Limb (tissue), 2 donors: Measurements from ENCODE around the gene SEMA6B.
A peak's percentile ranks its signal among the peaks of the same experiment; 100 is the strongest.
"Not testable (repeated sequence)": the region's sequence is repeated elsewhere in the genome, so short reads cannot be mapped to it uniquely, and the experiment has no call there.

Experiments
- DNase-seq, 2 donors: peaks; one replicate each; pipeline ENCODE4 v3.0.0-alpha.2; 2016; ENCODE audit errors: extremely low spot score in 2 of 2

SEMA6B gene

GRCh38 chr19:4571305-4571917 lies 11.9 kb upstream of the SEMA6B start:
- peak; percentile 43 to 77 for DNase-seq

GRCh38 chr19:4570916-4571304 lies 11.4 kb upstream of the SEMA6B start:
- no peak for DNase-seq

DNA sequence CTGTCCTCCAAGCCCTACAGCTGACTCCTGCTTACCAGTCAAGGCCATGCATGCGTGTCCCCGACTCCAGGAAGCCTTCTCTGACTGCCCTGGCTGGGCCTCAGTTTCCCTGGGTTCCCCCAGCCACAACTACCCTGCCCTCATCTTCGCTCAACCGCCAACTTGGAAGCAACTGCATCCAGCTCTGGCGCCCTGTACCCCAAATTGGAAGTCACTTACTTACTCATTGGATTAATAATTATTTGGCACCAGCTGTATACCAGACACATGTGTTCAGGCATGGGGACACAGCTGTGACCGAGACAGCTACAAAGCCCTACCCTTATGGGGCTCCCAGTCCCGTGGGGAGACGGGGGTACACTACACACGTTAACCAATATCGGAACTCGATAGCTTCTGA lies 10.9 kb upstream of the SEMA6B start:
- DNase-seq, result no peak

DNA sequence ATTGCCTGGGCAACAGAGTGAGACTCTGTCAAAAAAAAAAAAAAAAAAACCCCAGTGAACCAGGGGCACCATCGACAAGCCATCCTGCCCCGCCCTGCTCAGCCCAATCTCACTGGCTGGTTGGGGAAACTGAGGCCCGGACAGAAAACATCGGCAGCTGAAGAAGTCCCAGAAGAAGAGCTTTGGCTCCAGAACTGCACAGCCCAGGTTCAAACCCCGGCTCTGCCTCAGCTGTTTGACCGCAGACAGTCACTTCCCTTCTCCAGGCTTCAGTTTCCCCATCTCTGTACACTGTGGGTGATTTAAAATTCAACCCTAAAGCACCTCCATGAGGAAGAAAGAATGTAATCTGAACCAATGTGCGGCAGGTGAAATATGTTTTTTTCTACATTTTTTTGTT lies 9.4 kb upstream of the SEMA6B start:
- DNase-seq, result no peak

DNA sequence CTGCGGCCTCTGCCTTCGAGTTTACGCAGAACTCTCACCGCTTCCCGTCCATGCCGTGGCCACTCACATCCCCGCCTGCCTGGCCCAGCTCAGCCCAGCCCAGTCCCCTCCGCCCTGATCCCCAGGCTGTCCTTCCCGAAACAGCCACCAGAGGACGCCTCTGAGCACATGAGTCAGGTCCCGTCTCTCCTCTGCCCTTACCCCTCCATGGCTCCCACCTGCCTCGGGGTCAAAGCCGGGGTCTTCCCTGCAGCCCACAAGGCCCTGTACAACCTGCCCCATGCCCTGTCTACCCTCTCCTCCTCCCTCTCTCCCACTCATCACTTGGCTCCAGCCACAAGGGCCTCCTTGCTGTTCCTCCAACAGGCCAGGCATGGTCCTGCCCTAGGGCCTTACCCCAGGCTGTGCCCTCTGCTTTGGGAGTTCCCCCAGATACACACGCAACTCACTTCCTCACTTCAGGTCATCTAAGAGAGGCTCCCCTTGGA lies 8.1 kb upstream of the SEMA6B start:
- DNase-seq, result peak in 1 of 2 donors; percentile 78

GRCh38 chr19:4566402-4567051 lies 7.0 kb upstream of the SEMA6B start:
- DNase-seq, result no peak

DNA sequence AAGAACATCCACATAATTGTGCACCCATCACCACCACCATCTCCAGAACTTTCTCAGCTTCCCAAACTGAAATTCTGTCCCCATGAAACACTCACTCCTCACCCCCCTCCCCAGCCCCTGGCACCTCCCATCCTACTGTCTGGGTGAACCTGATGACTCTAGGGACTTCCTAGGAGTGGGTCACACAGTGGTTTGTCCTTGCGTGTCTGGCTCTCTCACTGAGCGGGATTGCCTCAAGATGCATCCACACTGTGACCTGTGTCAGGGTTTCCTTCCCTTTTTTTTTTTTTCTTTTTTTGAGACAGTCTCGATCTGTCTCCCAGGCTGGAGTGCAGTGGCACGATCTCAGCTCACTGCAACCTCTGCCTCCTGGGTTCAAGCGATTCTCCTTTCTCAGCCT lies 4.1 kb upstream of the SEMA6B start:
- DNase-seq, result not testable (repeated sequence)

DNA sequence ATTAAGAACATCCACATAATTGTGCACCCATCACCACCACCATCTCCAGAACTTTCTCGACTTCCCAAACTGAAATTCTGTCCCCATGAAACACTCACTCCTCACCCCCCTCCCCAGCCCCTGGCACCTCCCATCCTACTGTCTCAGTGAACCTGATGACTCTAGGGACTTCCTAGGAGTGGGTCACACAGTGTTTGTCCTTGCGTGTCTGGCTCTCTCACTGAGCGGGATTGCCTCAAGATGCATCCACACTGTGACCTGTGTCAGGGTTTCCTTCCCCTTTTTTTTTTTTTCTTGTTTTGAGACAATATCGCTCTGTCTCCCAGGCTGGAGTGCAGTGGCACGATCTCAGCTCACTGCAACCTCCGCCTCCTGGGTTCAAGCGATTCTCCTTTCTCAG lies 2.6 kb upstream of the SEMA6B start:
- DNase-seq, result not testable (repeated sequence)

DNA sequence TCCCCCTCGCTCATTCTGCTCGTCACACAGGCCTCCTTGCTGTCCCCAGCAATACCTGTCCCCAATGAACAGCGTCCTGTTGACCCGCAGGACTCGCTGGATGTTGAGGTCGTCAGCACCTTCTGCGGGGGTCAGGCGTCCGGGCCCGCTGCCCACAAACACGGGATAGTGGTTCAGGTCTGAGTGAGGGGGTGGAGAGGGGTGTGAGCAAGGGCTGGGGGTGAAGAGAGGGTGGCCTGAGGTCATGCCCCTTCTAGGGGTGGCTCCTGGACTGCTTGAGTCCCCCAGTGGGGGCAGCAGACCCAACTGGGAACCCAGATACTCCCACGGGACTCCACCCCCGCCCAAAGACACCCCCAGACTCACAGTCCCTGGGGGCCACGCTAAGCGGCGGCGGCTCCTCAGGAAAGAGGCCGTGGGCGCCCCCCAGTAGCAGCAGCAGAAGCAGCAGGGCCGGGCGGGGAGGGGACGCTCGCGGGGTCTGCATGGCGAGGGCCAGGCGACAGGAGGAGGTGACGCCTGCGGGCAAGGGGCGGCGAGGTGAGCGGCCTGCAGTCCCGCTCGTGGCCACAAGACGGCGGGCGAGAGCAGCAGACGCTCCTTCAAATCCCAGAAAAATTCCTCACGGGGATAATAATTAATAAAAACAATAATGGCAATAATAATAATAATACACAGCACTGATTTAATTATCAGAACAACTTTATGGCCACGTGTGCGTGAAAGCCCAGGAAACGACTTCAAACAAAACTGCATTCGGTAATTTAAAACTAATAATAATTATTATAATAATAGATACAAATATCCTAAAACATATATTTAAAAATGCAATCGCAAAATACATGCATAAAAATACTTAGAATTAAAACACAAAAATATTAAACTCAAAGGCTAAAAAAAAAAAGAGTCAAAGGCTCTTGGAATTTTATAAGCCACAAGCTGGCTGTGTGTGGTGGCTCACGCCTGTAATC lies 1.2 kb downstream of the SEMA6B start:
- peak in 1 of 2 donors; percentile 72 for DNase-seq

DNA sequence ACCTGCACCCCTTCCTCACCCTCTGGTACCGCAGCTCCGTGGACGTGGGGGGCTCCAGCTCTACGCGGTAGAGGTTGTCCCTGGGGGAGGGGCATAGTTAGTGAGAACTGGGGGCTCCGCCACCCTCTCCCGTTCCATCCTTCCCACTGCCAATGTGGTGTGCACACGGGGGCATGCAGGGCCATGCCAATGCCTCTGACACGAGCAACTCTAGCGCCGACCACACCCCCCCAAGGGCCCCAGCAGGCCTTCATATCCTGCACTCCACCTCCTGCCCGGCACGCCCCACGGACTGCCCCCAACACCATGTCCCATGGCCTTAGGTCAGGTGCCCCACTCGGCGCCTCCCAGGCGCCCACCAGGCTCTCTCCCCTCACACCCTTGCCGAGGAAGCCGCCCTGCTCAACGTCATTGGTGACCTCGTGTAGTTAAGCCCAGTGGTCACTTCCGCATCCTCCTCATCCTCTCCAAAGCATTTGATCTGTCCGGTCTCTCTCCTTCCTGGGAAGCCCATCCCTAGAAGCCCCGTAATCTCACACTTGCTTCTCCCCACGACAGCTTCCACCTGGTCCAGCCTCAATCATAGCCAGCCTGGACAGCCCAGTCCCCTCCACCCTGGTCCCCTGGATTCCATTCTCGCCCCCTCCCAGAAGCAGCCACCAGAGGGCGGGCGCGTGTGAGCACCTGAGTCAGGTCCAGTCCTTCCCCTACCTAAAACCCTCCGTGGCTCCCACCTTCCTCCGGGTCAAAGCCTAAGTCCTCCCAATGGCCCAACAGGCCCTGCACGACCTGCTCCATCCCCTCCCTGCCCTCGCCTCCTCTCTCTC lies 2.1 kb downstream of the SEMA6B start:
- no peak for DNase-seq

DNA sequence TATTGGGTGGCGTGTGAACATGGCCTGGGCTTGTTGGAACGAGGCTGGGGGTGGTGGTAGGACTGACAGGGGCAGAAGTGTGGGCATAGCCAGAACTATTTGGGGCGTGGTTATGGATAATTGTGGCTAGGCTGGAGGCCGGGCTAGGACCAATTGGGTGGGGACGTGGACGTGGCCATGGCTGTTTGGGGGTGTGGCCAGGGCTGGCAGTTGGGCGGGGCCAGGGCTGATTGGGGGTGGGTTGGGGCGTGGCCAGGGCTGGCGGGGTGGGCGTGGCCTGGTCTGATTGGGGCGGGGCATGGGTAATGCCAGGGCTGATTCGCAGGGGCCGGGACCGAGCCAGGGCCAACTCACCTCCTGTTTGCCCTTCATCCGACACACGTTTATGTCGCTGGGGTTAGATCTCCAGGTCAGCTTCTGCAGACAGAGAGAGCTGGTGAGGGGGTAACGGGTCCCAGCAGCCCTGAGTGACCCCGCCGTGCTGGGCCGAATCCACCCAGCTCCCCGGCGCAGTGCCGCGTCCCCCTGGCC lies 2.8 kb downstream of the SEMA6B start:
- no peak for DNase-seq

DNA sequence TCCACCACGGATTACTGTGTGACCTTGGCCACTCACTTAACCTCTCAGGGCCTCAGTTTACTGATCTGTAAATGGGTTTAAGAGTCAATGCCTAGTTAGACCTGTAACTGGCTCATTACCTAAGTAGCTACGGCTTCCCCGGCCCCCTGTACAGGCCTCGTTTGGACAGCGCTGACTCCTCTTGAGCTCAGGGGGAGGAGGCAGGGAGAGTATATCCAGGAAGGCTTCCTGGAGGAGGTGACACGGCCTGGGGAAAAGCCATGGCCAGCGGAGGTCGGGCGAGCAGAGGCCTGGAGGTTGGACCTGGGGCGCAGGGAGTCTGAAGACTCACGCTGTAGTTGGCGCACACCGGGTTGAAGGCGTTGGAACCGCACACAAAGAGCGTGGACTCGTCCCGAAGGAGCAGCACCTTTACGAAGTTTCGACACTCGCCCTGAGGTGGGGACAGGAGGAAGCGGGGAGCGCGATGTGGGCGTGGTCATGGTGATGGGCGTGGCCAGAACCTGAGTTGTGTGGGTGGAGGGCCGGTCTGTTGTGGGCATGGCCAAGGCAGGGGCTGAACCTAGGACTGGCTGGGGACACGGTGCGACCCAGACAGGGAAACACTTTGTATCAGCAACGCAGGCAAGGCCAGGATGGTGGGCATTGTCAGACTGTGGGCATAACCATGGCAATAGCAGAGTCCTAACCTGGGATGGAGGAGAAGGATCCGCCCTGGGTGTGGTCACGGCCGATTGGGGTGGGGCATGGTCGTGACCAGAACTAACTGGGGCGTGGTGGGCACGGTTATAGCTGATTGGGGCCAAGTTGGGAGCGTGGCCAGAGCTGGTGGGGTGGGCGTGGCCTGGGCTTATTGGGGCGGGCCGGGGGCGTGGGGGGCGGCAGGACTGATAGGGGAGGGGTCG lies 3.6 kb downstream of the SEMA6B start:
- DNase-seq, result no peak

- DNase-seq, result no peak
Measured at GRCh38 chr19:4554717-4555116, 4.8 kb downstream of the SEMA6B start.

DNA sequence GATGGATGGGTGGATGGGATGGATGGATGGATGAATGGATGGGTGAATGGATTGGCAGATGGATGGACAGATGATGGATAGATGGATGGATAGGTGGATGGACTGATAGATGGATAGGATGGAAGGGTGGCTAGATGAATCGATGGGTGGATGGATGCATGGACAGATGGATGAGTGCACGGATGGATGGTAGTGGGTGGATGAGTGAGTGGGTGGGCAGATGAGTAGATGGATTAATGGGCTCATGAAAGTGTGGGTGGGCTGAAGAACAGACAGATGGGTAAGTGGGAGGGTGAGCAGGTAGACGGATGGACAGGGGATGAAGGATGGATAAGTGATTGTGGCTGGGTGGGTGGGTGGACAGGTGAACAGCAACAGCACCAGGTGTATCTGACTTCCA lies 5.7 kb downstream of the SEMA6B start:
- DNase-seq, result no peak

GRCh38 chr19:4553092-4553695 lies 6.3 kb downstream of the SEMA6B start:
- no peak for DNase-seq

DNA sequence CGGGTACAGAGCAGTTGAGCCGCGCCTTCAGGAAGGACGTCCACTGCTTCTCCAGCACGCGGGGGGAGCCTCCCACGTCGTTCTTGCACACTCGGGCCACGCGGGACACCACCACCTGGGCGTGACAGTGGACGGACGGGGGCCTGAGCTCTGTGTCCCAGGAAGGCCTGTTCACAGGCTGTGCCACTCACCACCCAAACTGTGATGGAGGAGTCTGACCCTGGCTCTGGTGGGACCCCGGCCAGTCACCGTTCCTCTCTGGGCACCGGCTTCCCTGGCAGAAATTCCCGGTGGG lies 7.0 kb downstream of the SEMA6B start:
- no peak for DNase-seq

DNA sequence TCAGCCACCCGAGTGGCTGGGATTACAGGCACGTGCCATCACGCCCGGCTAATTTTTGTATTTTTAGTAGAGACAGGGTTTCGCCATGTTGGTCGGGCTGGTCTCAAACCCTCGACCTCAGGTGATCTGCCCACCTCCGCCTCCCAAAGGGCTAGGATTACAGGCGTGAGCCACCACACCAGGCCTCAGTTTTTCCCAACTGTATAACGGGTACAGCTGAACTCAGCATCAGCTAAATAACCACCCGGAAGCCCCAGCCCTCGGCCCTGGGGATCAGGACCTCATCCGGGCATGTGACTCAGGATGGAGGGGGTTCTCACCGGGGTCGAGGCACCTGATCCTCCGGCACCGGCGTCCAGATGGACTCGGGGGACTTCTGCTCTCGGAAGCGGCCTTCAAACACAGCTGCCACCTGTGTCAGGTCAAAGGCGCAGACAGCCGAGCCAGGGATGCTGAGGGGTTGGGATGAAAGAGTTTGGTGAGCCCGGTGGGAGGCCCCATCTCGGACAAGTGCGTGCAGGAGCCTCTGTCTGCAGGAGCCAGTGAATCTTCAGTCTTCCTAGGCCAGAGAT lies 8.9 kb downstream of the SEMA6B start:
- no peak for DNase-seq

GRCh38 chr19:4550018-4550417 lies 9.5 kb downstream of the SEMA6B start:
- no peak for DNase-seq

DNA sequence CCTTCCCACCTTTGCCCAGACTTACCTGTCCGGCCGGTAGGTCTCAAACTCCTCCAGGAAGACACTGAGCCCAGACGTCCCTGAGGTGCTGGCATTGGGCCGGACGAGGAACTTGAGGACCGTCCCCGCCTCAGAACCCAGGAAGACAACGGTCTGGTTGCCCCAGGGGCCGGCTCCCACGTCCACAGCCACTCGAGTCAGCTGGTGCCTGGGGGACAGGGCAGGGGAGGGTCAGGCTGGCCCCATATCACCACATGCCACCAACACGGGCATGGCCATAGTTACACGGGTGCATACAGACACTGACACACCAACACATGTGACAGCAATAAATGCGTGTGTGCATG lies 11.3 kb downstream of the SEMA6B start:
- DNase-seq, result no peak
